ENCODE data around the gene PICALM. TPM values are rescaled to one million over a fixed set of nuclear protein-coding genes. Genes with fewer than 3 reads are reported as not detected.

PICALM gene
- total and polyA plus RNA-seq, 2 donors (not counting 1 experiment from before 2014, with no cell fraction given), result 48.4 to 165 TPM

- Histone ChIP-seq H3K9ac (ENCODE audit: low read length) (no peak overlapping the region), H4K20me1 (ENCODE audit: control insufficient read depth, insufficient read depth, low read length, poor library complexity, severe bottlenecking) (peaks cover 61% of the 10 kb centered on the region), H3K27ac (ENCODE audit: low read length in 2 of 2) (peak overlapping the region in 1 of 2 donors; percentile 50), H3K4me2 (replicated peaks; ENCODE audit: low read depth, low read length, poor library complexity, severe bottlenecking) (peak overlapping the region; percentile 54), H3K27me3 (replicated peaks in 1 of 4; ENCODE audit: control extremely low read depth in 1 of 4, control insufficient read depth in 3 of 4, insufficient read depth in 4 of 4, low read length in 3 of 4) (no peaks in the 10 kb centered on the region), H3K4me1 (ENCODE audit: control insufficient read depth in 2 of 2, insufficient read depth in 2 of 2, low read length in 2 of 2) (peaks cover 52 to 67% of the 10 kb centered on the region in 2 donors), H3K9me3 (ENCODE audit: control extremely low read depth in 1 of 3, control insufficient read depth in 2 of 3, insufficient read depth in 1 of 3, low read length in 2 of 3) (no peaks in the 10 kb centered on the region), H2AFZ (ENCODE audit: insufficient read depth, low read depth, low read length, poor library complexity, severe bottlenecking) (no peak overlapping the region), H3K79me2 (ENCODE audit: control insufficient read depth, insufficient read depth, low read length) (peaks cover 95% of the 10 kb centered on the region), H3K4me3 (ENCODE audit: control extremely low read depth in 1 of 5, extremely low read depth in 1 of 5, insufficient read depth in 1 of 5, low read depth in 2 of 5, low read length in 4 of 5) (peak overlapping the region in 1 of 5 experiments; percentile 6), H3K36me3 (replicated peaks in 1 of 2; ENCODE audit: control extremely low read depth in 1 of 2, control insufficient read depth in 1 of 2, extremely low read depth in 1 of 2, insufficient read depth in 2 of 2, low read length in 1 of 2) (no peaks in the 10 kb centered on the region)
- ChIA-PET CTCF (no interaction called here), POLR2A (no interaction called here)
- WGBS (ENCODE audit: insufficient coverage), result no CpG with 5 or more reads among the region's 5 CpGs
- peak overlapping the region; percentile 38 for H3K4me3 Mint-ChIP-seq
- DNase-seq, result no peak
- H3K4me1 Mint-ChIP-seq, result peaks cover 70% of the 10 kb centered on the region
- intact Hi-C loops (cut with micrococcal nuclease), result no loop called here
- TF ChIP-seq, protein P1, sequence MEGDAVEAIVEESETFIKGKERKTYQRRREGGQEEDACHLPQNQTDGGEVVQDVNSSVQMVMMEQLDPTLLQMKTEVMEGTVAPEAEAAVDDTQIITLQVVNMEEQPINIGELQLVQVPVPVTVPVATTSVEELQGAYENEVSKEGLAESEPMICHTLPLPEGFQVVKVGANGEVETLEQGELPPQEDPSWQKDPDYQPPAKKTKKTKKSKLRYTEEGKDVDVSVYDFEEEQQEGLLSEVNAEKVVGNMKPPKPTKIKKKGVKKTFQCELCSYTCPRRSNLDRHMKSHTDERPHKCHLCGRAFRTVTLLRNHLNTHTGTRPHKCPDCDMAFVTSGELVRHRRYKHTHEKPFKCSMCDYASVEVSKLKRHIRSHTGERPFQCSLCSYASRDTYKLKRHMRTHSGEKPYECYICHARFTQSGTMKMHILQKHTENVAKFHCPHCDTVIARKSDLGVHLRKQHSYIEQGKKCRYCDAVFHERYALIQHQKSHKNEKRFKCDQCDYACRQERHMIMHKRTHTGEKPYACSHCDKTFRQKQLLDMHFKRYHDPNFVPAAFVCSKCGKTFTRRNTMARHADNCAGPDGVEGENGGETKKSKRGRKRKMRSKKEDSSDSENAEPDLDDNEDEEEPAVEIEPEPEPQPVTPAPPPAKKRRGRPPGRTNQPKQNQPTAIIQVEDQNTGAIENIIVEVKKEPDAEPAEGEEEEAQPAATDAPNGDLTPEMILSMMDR (IDR thresholded peaks at IDR 0.05), result no peak
- no peak for TF ChIP-seq EZH2 (IDR thresholded peaks at IDR 0.05; ENCODE audit: borderline replicate concordance, insufficient read depth, low read depth, low read length, poor library complexity, severe bottlenecking)
- ATAC-seq (ENCODE audit: low read depth), result no peak
- no peaks in the 10 kb centered on the region for H3K27me3 Mint-ChIP-seq
- H3K27ac Mint-ChIP-seq, result no peak overlapping the region
- H3K9me3 Mint-ChIP-seq (ENCODE audit: insufficient read depth), result no peaks in the 10 kb centered on the region
Measured at GRCh38 chr11:86064220-86064803, 4.6 kb downstream of the PICALM start.

- Histone ChIP-seq H3K36me3 (replicated peaks in 1 of 2; ENCODE audit: control extremely low read depth in 1 of 2, control insufficient read depth in 1 of 2, extremely low read depth in 1 of 2, insufficient read depth in 2 of 2, low read length in 1 of 2) (no peaks in the 10 kb centered on the region), H2AFZ (ENCODE audit: insufficient read depth, low read depth, low read length, poor library complexity, severe bottlenecking) (no peak overlapping the region), H3K79me2 (ENCODE audit: control insufficient read depth, insufficient read depth, low read length) (peaks cover 100% of the 10 kb centered on the region), H3K9me3 (ENCODE audit: control extremely low read depth in 1 of 3, control insufficient read depth in 2 of 3, insufficient read depth in 1 of 3, low read length in 2 of 3) (no peaks in the 10 kb centered on the region), H3K27ac (ENCODE audit: low read length in 2 of 2) (peak overlapping the region in 1 of 2 donors; percentile 50), H3K4me2 (replicated peaks; ENCODE audit: low read depth, low read length, poor library complexity, severe bottlenecking) (peak overlapping the region; percentile 54), H4K20me1 (ENCODE audit: control insufficient read depth, insufficient read depth, low read length, poor library complexity, severe bottlenecking) (peaks cover 66% of the 10 kb centered on the region), H3K4me1 (ENCODE audit: control insufficient read depth in 2 of 2, insufficient read depth in 2 of 2, low read length in 2 of 2) (peaks cover 52 to 74% of the 10 kb centered on the region in 2 donors), H3K9ac (ENCODE audit: low read length) (no peak overlapping the region), H3K27me3 (replicated peaks in 1 of 4; ENCODE audit: control extremely low read depth in 1 of 4, control insufficient read depth in 3 of 4, insufficient read depth in 4 of 4, low read length in 3 of 4) (no peaks in the 10 kb centered on the region), H3K4me3 (ENCODE audit: control extremely low read depth in 1 of 5, extremely low read depth in 1 of 5, insufficient read depth in 1 of 5, low read depth in 2 of 5, low read length in 4 of 5) (no peak overlapping the region)
- ChIA-PET POLR2A (no interaction called here), CTCF (no interaction called here)
- H3K4me3 Mint-ChIP-seq, result peak overlapping the region; percentile 38
- H3K9me3 Mint-ChIP-seq (ENCODE audit: insufficient read depth), result no peaks in the 10 kb centered on the region
- no peak overlapping the region for H3K27ac Mint-ChIP-seq
- no peak for ATAC-seq (ENCODE audit: low read depth)
- peaks cover 77% of the 10 kb centered on the region for H3K4me1 Mint-ChIP-seq
- WGBS (ENCODE audit: insufficient coverage), result no CpG with 5 or more reads among the region's 1 CpG
- H3K27me3 Mint-ChIP-seq, result no peaks in the 10 kb centered on the region
- TF ChIP-seq EZH2 (IDR thresholded peaks at IDR 0.05; ENCODE audit: borderline replicate concordance, insufficient read depth, low read depth, low read length, poor library complexity, severe bottlenecking), result no peak
- TF ChIP-seq, protein P1 (IDR thresholded peaks at IDR 0.05), result no peak
- DNase-seq, result no peak
- intact Hi-C loops (cut with micrococcal nuclease), result no loop called here
Measured at GRCh38 chr11:86063536-86063935, 5.3 kb downstream of the PICALM start.

Measured in B cell (primary cell).